Neural cell (in vitro differentiated cells): ENCODE results near the gene COL13A1. TPM values are rescaled to one million over a fixed set of nuclear protein-coding genes. Genes with fewer than 3 reads are reported as not detected.

ENCODE experiments used
- H2AFZ ChIP-seq: fragments of 200-600, 300-800 bp; sonication (generic), shearing (Covaris generic); 2 replicates; pipeline ENCODE4 v1.6.0; 2014; ENCODE audit warnings: low read depth, mild to moderate bottlenecking, antibody characterized with exemption, low read length, moderate library complexity
- H3F3A ChIP-seq: fragments of 200-600 bp; shearing (Covaris generic); 2 replicates; pipeline ENCODE4 v1.6.1; 2016; ENCODE audit warnings: mild to moderate bottlenecking, moderate library complexity, mixed read lengths, antibody characterized with exemption, low read length; ENCODE audit not compliant: insufficient read depth, poor library complexity, severe bottlenecking
- H3K27ac ChIP-seq: fragments of 200-600, 300-800 bp; sonication (generic), shearing (Covaris generic); 2 replicates; pipeline ENCODE4 v1.5.1; 2014; ENCODE audit warnings: mild to moderate bottlenecking, low read length, moderate library complexity
- H3K27me3 ChIP-seq: fragments of 300-800, 200-600 bp; sonication (generic), shearing (Covaris generic); 2 replicates; pipeline ENCODE4 v1.6.0; 2014; ENCODE audit warnings: mild to moderate bottlenecking, low read depth, low read length, moderate library complexity; ENCODE audit not compliant: insufficient read depth
- H3K36me3 ChIP-seq: fragments of 300-800, 200-600 bp; sonication (generic), shearing (Covaris generic); 2 replicates; pipeline ENCODE4 v1.5.1; 2014; ENCODE audit warnings: mild to moderate bottlenecking, antibody characterized with exemption, low read length, moderate library complexity; ENCODE audit not compliant: insufficient read depth
- H3K4me2 ChIP-seq: fragments of 300-800, 200-600 bp; sonication (generic), shearing (Covaris generic); 2 replicates; pipeline ENCODE4 v1.6.0; 2014; ENCODE audit warnings: mild to moderate bottlenecking, low read length
- H3K4me3 ChIP-seq: fragments of 300-800, 200-600 bp; sonication (generic), shearing (Covaris generic); 2 replicates; pipeline ENCODE4 v1.5.1; 2014; ENCODE audit warnings: mild to moderate bottlenecking, low read length, moderate library complexity
- H3K79me2 ChIP-seq: fragments of 200-600 bp; shearing (Covaris generic); replicated peaks from 2 replicates; pipeline ENCODE4 v1.6.0; 2014; ENCODE audit warnings: mild to moderate bottlenecking, low read length, moderate library complexity; ENCODE audit not compliant: insufficient read depth
- H3K9ac ChIP-seq: fragments of 300-800, 200-600 bp; sonication (generic), shearing (Covaris generic); 2 replicates; pipeline ENCODE4 v1.6.1; 2016; ENCODE audit warnings: mild to moderate bottlenecking, low read length, mixed read lengths
- H3K9me2 ChIP-seq: fragments of 200-600 bp; shearing (Covaris generic); 2 replicates; pipeline ENCODE4 v1.6.1; 2016; ENCODE audit warnings: mild to moderate bottlenecking, low read length, mixed read lengths; ENCODE audit not compliant: insufficient read depth
- H3K9me3 ChIP-seq: fragments of 200-600, 300-800 bp; sonication (generic), shearing (Covaris generic); 2 replicates; pipeline ENCODE4 v1.6.1; 2016; ENCODE audit warnings: mild to moderate bottlenecking, mixed run types, low read length, moderate library complexity, mixed read lengths
- H4K20me1 ChIP-seq: fragments of 200-600 bp; shearing (Covaris generic); 2 replicates; pipeline ENCODE4 v1.6.1; 2016; ENCODE audit warnings: mild to moderate bottlenecking, mixed run types; ENCODE audit not compliant: insufficient read depth
- EP300 ChIP-seq: fragments of 450-650 bp; conservative IDR thresholded peaks from 2 replicates; pipeline ENCODE4 v1.6.1; 2014; ENCODE audit warnings: antibody characterized with exemption, mild to moderate bottlenecking, moderate library complexity; ENCODE audit not compliant: poor library complexity, severe bottlenecking
- EZH2 ChIP-seq: fragments of 200-600, 300-800 bp; shearing (Covaris generic), sonication (generic); IDR thresholded peaks from 2 replicates; pipeline ENCODE4 v1.6.1; 2014; ENCODE audit warnings: antibody characterized with exemption, low read length, borderline replicate concordance, mild to moderate bottlenecking; ENCODE audit not compliant: insufficient read depth, poor library complexity, severe bottlenecking
- MXI1 ChIP-seq: fragments of 450-650 bp; conservative IDR thresholded peaks from 2 replicates; pipeline ENCODE4 v1.6.1; 2014; ENCODE audit warnings: antibody characterized with exemption, mild to moderate bottlenecking; ENCODE audit not compliant: poor library complexity, severe bottlenecking
- POLR2AphosphoS5 ChIP-seq: IDR thresholded peaks from 2 replicates; pipeline ENCODE4 v1.6.1; 2012
- RAD21 ChIP-seq: fragments of 450-650 bp; conservative IDR thresholded peaks from 2 replicates; pipeline ENCODE4 v1.6.1; 2014; ENCODE audit warnings: antibody characterized with exemption, mild to moderate bottlenecking, moderate library complexity
- SMC3 ChIP-seq: fragments of 450-650 bp; conservative IDR thresholded peaks from 2 replicates; pipeline ENCODE4 v1.6.1; 2014; ENCODE audit warnings: antibody characterized with exemption, mild to moderate bottlenecking, moderate library complexity; ENCODE audit not compliant: poor library complexity
- TAF1 ChIP-seq: IDR thresholded peaks from 2 replicates; pipeline ENCODE4 v1.6.1; 2012; ENCODE audit warnings: low read depth
- polyA plus RNA-seq: library from polyadenylated mRNA; depleted of rRNA; stranded (reverse); fragments of >200 nt; gene quantifications from 2 replicates; pipeline ENCODE4 v1.2.3, GENCODE V29; 2014
- TF ChIP-seq, protein P1 (sequence below): fragments of 450-650 bp; IDR thresholded peaks from 2 replicates; pipeline ENCODE4 v1.5.1; 2014; ENCODE audit warnings: antibody characterized with exemption, mild to moderate bottlenecking, moderate library complexity; ENCODE audit not compliant: poor library complexity, severe bottlenecking
- TF ChIP-seq, protein P2 (sequence below): IDR thresholded peaks from 2 replicates; pipeline ENCODE4 v1.6.1; 2012; ENCODE audit warnings: borderline replicate concordance

Gene COL13A1
- polyA plus RNA-seq, 1 donor from 2014 or later, result 4.7 TPM

DNA sequence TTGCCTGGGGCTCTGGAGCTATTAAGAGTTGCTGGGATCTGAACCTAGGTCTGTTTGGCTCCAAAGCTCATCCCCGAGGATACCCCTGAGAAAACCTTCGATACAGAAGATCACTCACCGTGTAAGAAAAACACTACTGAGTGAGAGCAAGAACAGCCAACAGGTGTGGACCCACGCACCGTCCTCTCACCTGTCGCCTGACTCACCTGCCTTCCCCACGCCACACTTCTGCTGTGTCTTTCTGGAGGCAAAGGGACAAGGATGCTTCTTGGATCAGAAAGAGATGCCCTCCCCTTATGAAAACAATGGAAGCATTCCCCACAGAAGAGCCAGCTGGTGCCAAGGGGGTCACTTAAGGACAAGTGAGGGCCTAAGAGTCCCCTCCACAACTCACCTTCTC, 46.7 kb downstream of the COL13A1 start:
- Histone ChIP-seq H3K27ac (no peak overlapping the region), H3K36me3 (no peaks in the 10 kb centered on the region), H3K9ac (no peak overlapping the region), H3K27me3 (no peaks in the 10 kb centered on the region), H3K79me2 (no peaks in the 10 kb centered on the region), H3K9me3 (no peaks in the 10 kb centered on the region), H4K20me1 (no peaks in the 10 kb centered on the region), H3K4me3 (no peak overlapping the region), H2AFZ (no peak overlapping the region), H3K4me2 (no peak overlapping the region), H3F3A (no peaks in the 10 kb centered on the region), H3K9me2 (no peaks in the 10 kb centered on the region)
- TF ChIP-seq EP300 (no peak), SMC3 (no peak), MXI1 (no peak), RAD21 (no peak), POLR2AphosphoS5 (no peak), TAF1 (no peak), EZH2 (no peak)
- TF ChIP-seq, protein P1, sequence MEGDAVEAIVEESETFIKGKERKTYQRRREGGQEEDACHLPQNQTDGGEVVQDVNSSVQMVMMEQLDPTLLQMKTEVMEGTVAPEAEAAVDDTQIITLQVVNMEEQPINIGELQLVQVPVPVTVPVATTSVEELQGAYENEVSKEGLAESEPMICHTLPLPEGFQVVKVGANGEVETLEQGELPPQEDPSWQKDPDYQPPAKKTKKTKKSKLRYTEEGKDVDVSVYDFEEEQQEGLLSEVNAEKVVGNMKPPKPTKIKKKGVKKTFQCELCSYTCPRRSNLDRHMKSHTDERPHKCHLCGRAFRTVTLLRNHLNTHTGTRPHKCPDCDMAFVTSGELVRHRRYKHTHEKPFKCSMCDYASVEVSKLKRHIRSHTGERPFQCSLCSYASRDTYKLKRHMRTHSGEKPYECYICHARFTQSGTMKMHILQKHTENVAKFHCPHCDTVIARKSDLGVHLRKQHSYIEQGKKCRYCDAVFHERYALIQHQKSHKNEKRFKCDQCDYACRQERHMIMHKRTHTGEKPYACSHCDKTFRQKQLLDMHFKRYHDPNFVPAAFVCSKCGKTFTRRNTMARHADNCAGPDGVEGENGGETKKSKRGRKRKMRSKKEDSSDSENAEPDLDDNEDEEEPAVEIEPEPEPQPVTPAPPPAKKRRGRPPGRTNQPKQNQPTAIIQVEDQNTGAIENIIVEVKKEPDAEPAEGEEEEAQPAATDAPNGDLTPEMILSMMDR, result no peak
- TF ChIP-seq, protein P2, sequence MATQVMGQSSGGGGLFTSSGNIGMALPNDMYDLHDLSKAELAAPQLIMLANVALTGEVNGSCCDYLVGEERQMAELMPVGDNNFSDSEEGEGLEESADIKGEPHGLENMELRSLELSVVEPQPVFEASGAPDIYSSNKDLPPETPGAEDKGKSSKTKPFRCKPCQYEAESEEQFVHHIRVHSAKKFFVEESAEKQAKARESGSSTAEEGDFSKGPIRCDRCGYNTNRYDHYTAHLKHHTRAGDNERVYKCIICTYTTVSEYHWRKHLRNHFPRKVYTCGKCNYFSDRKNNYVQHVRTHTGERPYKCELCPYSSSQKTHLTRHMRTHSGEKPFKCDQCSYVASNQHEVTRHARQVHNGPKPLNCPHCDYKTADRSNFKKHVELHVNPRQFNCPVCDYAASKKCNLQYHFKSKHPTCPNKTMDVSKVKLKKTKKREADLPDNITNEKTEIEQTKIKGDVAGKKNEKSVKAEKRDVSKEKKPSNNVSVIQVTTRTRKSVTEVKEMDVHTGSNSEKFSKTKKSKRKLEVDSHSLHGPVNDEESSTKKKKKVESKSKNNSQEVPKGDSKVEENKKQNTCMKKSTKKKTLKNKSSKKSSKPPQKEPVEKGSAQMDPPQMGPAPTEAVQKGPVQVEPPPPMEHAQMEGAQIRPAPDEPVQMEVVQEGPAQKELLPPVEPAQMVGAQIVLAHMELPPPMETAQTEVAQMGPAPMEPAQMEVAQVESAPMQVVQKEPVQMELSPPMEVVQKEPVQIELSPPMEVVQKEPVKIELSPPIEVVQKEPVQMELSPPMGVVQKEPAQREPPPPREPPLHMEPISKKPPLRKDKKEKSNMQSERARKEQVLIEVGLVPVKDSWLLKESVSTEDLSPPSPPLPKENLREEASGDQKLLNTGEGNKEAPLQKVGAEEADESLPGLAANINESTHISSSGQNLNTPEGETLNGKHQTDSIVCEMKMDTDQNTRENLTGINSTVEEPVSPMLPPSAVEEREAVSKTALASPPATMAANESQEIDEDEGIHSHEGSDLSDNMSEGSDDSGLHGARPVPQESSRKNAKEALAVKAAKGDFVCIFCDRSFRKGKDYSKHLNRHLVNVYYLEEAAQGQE, result no peak

DNA sequence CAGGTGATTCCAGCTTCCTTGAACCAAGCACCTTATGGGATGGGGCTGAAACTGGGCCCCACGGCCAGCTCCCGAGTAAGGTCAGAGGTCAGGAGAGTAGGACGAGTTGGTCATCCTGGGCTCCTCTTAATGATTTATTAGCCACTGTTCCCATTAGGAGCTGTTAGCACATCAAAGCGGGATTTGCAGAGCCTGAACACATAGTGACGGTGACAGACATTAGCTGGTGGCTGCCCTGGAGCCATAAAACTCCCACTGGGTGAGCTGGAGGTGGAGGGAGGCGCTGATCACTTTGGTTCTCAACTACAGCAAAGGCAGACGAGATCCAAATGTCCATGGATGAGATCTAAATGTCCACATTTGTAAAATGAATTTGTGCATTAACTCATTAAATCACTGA, 48.1 kb downstream of the COL13A1 start:
- H3K27me3 ChIP-seq, result no peaks in the 10 kb centered on the region
- H3F3A ChIP-seq, result no peaks in the 10 kb centered on the region
- TF ChIP-seq EP300 (no peak), TAF1 (no peak), POLR2AphosphoS5 (no peak), SMC3 (no peak), EZH2 (no peak), MXI1 (no peak)
- TF ChIP-seq, protein P1, result no peak
- TF ChIP-seq, protein P2, result no peak
- no peak overlapping the region for H3K9ac ChIP-seq
- H4K20me1 ChIP-seq, result no peaks in the 10 kb centered on the region
- H3K4me3 ChIP-seq, result no peak overlapping the region
- no peaks in the 10 kb centered on the region for H3K9me2 ChIP-seq
- H3K4me2 ChIP-seq, result no peak overlapping the region
- H3K36me3 ChIP-seq, result no peaks in the 10 kb centered on the region
- no peak overlapping the region for H3K27ac ChIP-seq
- no peaks in the 10 kb centered on the region for H3K79me2 ChIP-seq
- no peaks in the 10 kb centered on the region for H3K9me3 ChIP-seq
- no peak overlapping the region for H2AFZ ChIP-seq
